WTC11 (cell line): Measurements from ENCODE around the gene MTM1. TPM values are rescaled to one million over a fixed set of nuclear protein-coding genes. Genes with fewer than 3 reads are reported as not detected.

ENCODE experiments used
- ATAC-seq: fragments of 200-7000 bp; cut with Tn5 transposase; 2 replicates; pipeline ENCODE4 v1.10.0; 2021; ENCODE audit warnings: mild to moderate bottlenecking, moderate library complexity
- CTCF ChIA-PET: fragments of 300-600 bp; sonication (Branson Sonifier 250); formaldehyde crosslinking; loops from one replicate; lab custom pipeline; 2021; ENCODE audit warnings: antibody characterized with exemption; lab: Charles Lee
- POLR2A ChIA-PET: fragments of 350-600 bp; sonication (Branson Sonifier 250); formaldehyde crosslinking; loops from one replicate; lab custom pipeline; 2021; ENCODE audit warnings: antibody characterized with exemption; lab: Charles Lee
- DNase-seq: peaks from one replicate; pipeline ENCODE4 v3.0.0; 2021; ENCODE audit warnings: low spot score
- H3K27ac Mint-ChIP-seq: 2 replicates; pipeline ENCODE4 v1.8.0; 2021; ENCODE audit warnings: mixed read lengths
- H3K27me3 Mint-ChIP-seq: 2 replicates; pipeline ENCODE4 v1.8.0; 2021; ENCODE audit warnings: low read depth, mild to moderate bottlenecking, moderate library complexity, mixed read lengths
- H3K36me3 Mint-ChIP-seq: 2 replicates; pipeline ENCODE4 v1.8.0; 2021; ENCODE audit warnings: mixed read lengths
- H3K4me1 Mint-ChIP-seq: 2 replicates; pipeline ENCODE4 v1.8.0; 2022; ENCODE audit warnings: mixed read lengths
- H3K4me3 Mint-ChIP-seq: 2 replicates; pipeline ENCODE4 v1.8.0; 2021; ENCODE audit warnings: mild to moderate bottlenecking, moderate library complexity, mixed read lengths
- H3K9me3 Mint-ChIP-seq: 2 replicates; pipeline ENCODE4 v1.8.0; 2021; ENCODE audit warnings: mixed read lengths
- CBFB ChIP-seq: sonication (generic); formaldehyde crosslinking; IDR thresholded peaks from 2 replicates; pipeline ENCODE4 v1.8.1; 2022; ENCODE audit warnings: mild to moderate bottlenecking, low read depth, missing genetic modification reagents
- CREM ChIP-seq: sonication (generic); formaldehyde crosslinking; IDR thresholded peaks from 2 replicates; pipeline ENCODE4 v1.8.1; 2022; ENCODE audit warnings: mild to moderate bottlenecking, missing genetic modification reagents, moderate library complexity
- EMX1 ChIP-seq: fragments of 250-450 bp; sonication (Bioruptor Pico); IDR thresholded peaks from 2 replicates; pipeline ENCODE4 v1.8.0; 2021; ENCODE audit warnings: mild to moderate bottlenecking
- ESRRA ChIP-seq: sonication (generic); formaldehyde crosslinking; IDR thresholded peaks from 2 replicates; pipeline ENCODE4 v1.8.1; 2022; ENCODE audit warnings: mild to moderate bottlenecking, missing genetic modification reagents, borderline replicate concordance
- ETV6 ChIP-seq: sonication (generic); formaldehyde crosslinking; IDR thresholded peaks from 2 replicates; pipeline ENCODE4 v1.8.1; 2022; ENCODE audit warnings: mild to moderate bottlenecking, missing genetic modification reagents
- FOXJ3 ChIP-seq: sonication (generic); formaldehyde crosslinking; IDR thresholded peaks from 2 replicates; pipeline ENCODE4 v1.9.0; 2021; ENCODE audit warnings: missing genetic modification reagents, mild to moderate bottlenecking, borderline replicate concordance
- FOXP1 ChIP-seq: sonication (generic); formaldehyde crosslinking; IDR thresholded peaks from 2 replicates; pipeline ENCODE4 v1.8.0; 2022; ENCODE audit warnings: missing genetic modification reagents, mild to moderate bottlenecking, moderate library complexity, borderline replicate concordance
- GTF2I ChIP-seq: fragments of 250-450 bp; sonication (Bioruptor Pico); conservative IDR thresholded peaks from 2 replicates; pipeline ENCODE4 v1.4.0; 2021; ENCODE audit warnings: mild to moderate bottlenecking
- KAT7 ChIP-seq: sonication (generic); formaldehyde crosslinking; IDR thresholded peaks from 2 replicates; pipeline ENCODE4 v1.8.1; 2023; ENCODE audit warnings: missing genetic modification reagents, mild to moderate bottlenecking, borderline replicate concordance
- NFYB ChIP-seq: sonication (generic); formaldehyde crosslinking; conservative IDR thresholded peaks from 2 replicates; pipeline ENCODE4 v1.8.0; 2022; ENCODE audit warnings: low read depth, missing genetic modification reagents
- SMAD4 ChIP-seq: sonication (generic); formaldehyde crosslinking; IDR thresholded peaks from 2 replicates; pipeline ENCODE4 v1.8.0; 2022; ENCODE audit warnings: mild to moderate bottlenecking, missing genetic modification reagents
- TEAD4 ChIP-seq: sonication (generic); formaldehyde crosslinking; IDR thresholded peaks from 2 replicates; pipeline ENCODE4 v1.8.0; 2022; ENCODE audit warnings: mild to moderate bottlenecking, missing genetic modification reagents
- TP53 ChIP-seq: sonication (generic); formaldehyde crosslinking; IDR thresholded peaks from 2 replicates; pipeline ENCODE4 v1.8.1; 2023; ENCODE audit warnings: mild to moderate bottlenecking, missing genetic modification reagents
- ZNF121 ChIP-seq: sonication (generic); formaldehyde crosslinking; IDR thresholded peaks from 2 replicates; pipeline ENCODE4 v1.8.0; 2023; ENCODE audit warnings: missing genetic modification reagents
- ZNF138 ChIP-seq: sonication (generic); formaldehyde crosslinking; conservative IDR thresholded peaks from 2 replicates; pipeline ENCODE4 v1.8.1; 2022; ENCODE audit warnings: mild to moderate bottlenecking, moderate library complexity, missing genetic modification reagents
- ZNF232 ChIP-seq: sonication (generic); formaldehyde crosslinking; IDR thresholded peaks from 2 replicates; pipeline ENCODE4 v1.8.0; 2022; ENCODE audit warnings: mild to moderate bottlenecking, missing genetic modification reagents
- ZNF317 ChIP-seq: sonication (generic); formaldehyde crosslinking; IDR thresholded peaks from 2 replicates; pipeline ENCODE4 v1.8.1; 2023; ENCODE audit warnings: low read depth, mild to moderate bottlenecking, moderate library complexity, missing genetic modification reagents, borderline replicate concordance
- ZNF396 ChIP-seq: fragments of 250-450 bp; sonication (Bioruptor Pico); IDR thresholded peaks from 2 replicates; pipeline ENCODE4 v1.8.0; 2021; ENCODE audit warnings: mild to moderate bottlenecking, moderate library complexity, borderline replicate concordance
- ZNF416 ChIP-seq: fragments of 250-450 bp; sonication (Bioruptor Pico); IDR thresholded peaks from 2 replicates; pipeline ENCODE4 v1.9.0; 2021; ENCODE audit warnings: mild to moderate bottlenecking, inconsistent platforms
- ZNF671 ChIP-seq: fragments of 250-450 bp; sonication (Bioruptor Pico); IDR thresholded peaks from 2 replicates; pipeline ENCODE4 v1.8.0; 2021; ENCODE audit warnings: mild to moderate bottlenecking
- total RNA-seq: library from RNA; stranded (reverse); gene quantifications from 3 replicates; pipeline ENCODE4 v1.2.3, GENCODE V29; 2021
- TF ChIP-seq, protein P1 (sequence below): sonication (generic); formaldehyde crosslinking; IDR thresholded peaks from 2 replicates; pipeline ENCODE4 v1.8.1; 2023; ENCODE audit warnings: mild to moderate bottlenecking, missing genetic modification reagents
- TF ChIP-seq, protein P2 (sequence below): sonication (generic); formaldehyde crosslinking; IDR thresholded peaks from 2 replicates; pipeline ENCODE4 v1.8.0; 2022; ENCODE audit warnings: mild to moderate bottlenecking, missing genetic modification reagents
- TF ChIP-seq, protein P3 (sequence below): fragments of 250-450 bp; sonication (Bioruptor Pico); IDR thresholded peaks from 2 replicates; pipeline ENCODE4 v1.9.0; 2021; ENCODE audit warnings: mild to moderate bottlenecking, borderline replicate concordance

The MTM1 gene
- total RNA-seq, 1 experiment from 2014 or later, result 10.4 TPM

DNA sequence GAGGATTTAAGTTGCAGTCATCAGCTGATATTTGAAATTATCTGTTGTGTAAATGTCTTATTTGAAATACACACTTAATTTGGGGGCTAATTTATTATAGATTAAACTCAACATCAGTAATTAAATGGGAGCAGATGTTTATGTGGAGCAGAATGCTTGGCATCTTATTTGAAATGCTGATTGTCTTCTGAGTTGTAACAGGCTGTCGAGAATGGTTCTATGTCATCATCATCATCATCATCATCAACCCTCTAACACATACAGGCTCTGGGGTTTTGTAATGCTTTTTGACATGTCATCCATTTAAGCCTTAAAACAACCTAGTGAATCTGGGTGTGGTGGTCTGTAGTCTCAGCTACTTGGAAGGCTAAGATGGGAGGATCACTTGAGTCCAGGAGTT is 133.0 kb downstream of the MTM1 start:
- ChIA-PET POLR2A (no interaction called here), CTCF (no interaction called here)
- ATAC-seq (no peak), DNase-seq (no peak)
- H3K4me3 Mint-ChIP-seq, result no peak overlapping the region
- H3K4me1 Mint-ChIP-seq, result peaks cover 7% of the 10 kb centered on the region
- TF ChIP-seq TEAD4 (CRISPR knock-in tag) (no peak), TP53 (no peak), ZNF317 (CRISPR knock-in tag) (no peak), ETV6 (CRISPR knock-in tag) (no peak), ZNF396 (CRISPR knock-in tag) (no peak), KAT7 (CRISPR knock-in tag) (no peak), GTF2I (CRISPR knock-in tag) (no peak), ESRRA (CRISPR knock-in tag) (no peak), CREM (CRISPR knock-in tag) (no peak), CBFB (CRISPR knock-in tag) (no peak), ZNF121 (CRISPR knock-in tag) (no peak), FOXP1 (CRISPR knock-in tag) (no peak), NFYB (CRISPR knock-in tag) (no peak)
- TF ChIP-seq, protein P1, sequence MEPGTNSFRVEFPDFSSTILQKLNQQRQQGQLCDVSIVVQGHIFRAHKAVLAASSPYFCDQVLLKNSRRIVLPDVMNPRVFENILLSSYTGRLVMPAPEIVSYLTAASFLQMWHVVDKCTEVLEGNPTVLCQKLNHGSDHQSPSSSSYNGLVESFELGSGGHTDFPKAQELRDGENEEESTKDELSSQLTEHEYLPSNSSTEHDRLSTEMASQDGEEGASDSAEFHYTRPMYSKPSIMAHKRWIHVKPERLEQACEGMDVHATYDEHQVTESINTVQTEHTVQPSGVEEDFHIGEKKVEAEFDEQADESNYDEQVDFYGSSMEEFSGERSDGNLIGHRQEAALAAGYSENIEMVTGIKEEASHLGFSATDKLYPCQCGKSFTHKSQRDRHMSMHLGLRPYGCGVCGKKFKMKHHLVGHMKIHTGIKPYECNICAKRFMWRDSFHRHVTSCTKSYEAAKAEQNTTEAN (CRISPR knock-in tag), result no peak
- TF ChIP-seq, protein P2, sequence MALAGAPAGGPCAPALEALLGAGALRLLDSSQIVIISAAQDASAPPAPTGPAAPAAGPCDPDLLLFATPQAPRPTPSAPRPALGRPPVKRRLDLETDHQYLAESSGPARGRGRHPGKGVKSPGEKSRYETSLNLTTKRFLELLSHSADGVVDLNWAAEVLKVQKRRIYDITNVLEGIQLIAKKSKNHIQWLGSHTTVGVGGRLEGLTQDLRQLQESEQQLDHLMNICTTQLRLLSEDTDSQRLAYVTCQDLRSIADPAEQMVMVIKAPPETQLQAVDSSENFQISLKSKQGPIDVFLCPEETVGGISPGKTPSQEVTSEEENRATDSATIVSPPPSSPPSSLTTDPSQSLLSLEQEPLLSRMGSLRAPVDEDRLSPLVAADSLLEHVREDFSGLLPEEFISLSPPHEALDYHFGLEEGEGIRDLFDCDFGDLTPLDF (CRISPR knock-in tag), result no peak
- H3K9me3 Mint-ChIP-seq, result no peaks in the 10 kb centered on the region
- H3K27ac Mint-ChIP-seq, result no peak overlapping the region
- peaks cover 11% of the 10 kb centered on the region; the same call in 1 of the 2 replicates for H3K36me3 Mint-ChIP-seq
- no peaks in the 10 kb centered on the region for H3K27me3 Mint-ChIP-seq

DNA sequence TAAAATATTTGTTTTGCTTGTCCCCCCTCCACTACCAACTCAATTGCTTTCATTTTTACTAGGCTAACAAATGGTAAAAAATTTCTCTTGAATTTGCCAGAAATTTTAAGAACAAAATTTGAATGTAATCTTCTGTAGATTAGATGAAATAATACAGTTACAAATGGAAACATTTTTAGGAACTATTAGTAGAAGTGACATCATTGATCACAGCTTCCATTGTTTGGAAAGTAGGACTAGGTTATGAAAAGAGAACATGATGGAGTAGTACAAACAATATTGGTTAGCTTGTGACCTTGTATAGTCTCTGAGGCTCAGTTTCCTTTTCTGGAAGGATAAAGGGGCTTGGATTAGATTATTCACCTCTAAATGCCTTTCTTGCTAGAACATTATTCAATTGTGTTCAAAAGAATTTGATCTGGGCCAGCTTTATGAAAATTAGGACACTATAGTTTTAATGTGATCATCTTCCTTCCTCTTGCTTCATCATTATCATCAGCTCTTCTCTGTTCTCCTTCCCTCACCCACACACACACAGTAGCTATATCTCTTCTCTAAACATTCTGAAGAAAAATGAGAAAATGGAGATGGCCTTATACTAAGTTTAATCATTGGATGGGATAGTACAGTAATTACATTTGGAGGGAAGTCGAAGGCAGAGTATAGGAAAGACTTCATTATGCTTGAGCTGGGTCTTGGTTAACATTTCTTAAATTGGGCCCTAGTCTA is 134.7 kb downstream of the MTM1 start:
- CTCF ChIA-PET, result interaction anchor here (1.9 kb wide), 1 partner anchor 19 kb away, joined by 6 read pairs; no protein-coding TSS in a partner anchor
- peaks cover 11% of the 10 kb centered on the region; the same call in 1 of the 2 replicates for H3K36me3 Mint-ChIP-seq
- POLR2A ChIA-PET, result no interaction called here
- ATAC-seq, result no peak
- no peak overlapping the region for H3K4me3 Mint-ChIP-seq
- TF ChIP-seq SMAD4 (CRISPR knock-in tag) (no peak), CREM (CRISPR knock-in tag) (no peak), ZNF416 (CRISPR knock-in tag) (no peak), ZNF232 (CRISPR knock-in tag) (no peak), ZNF671 (CRISPR knock-in tag) (no peak), FOXJ3 (CRISPR knock-in tag) (no peak), EMX1 (no peak), ZNF138 (CRISPR knock-in tag) (no peak), ESRRA (CRISPR knock-in tag) (no peak)
- TF ChIP-seq, protein P3, sequence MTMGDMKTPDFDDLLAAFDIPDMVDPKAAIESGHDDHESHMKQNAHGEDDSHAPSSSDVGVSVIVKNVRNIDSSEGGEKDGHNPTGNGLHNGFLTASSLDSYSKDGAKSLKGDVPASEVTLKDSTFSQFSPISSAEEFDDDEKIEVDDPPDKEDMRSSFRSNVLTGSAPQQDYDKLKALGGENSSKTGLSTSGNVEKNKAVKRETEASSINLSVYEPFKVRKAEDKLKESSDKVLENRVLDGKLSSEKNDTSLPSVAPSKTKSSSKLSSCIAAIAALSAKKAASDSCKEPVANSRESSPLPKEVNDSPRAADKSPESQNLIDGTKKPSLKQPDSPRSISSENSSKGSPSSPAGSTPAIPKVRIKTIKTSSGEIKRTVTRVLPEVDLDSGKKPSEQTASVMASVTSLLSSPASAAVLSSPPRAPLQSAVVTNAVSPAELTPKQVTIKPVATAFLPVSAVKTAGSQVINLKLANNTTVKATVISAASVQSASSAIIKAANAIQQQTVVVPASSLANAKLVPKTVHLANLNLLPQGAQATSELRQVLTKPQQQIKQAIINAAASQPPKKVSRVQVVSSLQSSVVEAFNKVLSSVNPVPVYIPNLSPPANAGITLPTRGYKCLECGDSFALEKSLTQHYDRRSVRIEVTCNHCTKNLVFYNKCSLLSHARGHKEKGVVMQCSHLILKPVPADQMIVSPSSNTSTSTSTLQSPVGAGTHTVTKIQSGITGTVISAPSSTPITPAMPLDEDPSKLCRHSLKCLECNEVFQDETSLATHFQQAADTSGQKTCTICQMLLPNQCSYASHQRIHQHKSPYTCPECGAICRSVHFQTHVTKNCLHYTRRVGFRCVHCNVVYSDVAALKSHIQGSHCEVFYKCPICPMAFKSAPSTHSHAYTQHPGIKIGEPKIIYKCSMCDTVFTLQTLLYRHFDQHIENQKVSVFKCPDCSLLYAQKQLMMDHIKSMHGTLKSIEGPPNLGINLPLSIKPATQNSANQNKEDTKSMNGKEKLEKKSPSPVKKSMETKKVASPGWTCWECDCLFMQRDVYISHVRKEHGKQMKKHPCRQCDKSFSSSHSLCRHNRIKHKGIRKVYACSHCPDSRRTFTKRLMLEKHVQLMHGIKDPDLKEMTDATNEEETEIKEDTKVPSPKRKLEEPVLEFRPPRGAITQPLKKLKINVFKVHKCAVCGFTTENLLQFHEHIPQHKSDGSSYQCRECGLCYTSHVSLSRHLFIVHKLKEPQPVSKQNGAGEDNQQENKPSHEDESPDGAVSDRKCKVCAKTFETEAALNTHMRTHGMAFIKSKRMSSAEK (CRISPR knock-in tag), result no peak
- DNase-seq, result no peak
- peaks cover 7% of the 10 kb centered on the region for H3K4me1 Mint-ChIP-seq
- H3K27me3 Mint-ChIP-seq, result no peaks in the 10 kb centered on the region
- H3K9me3 Mint-ChIP-seq, result no peaks in the 10 kb centered on the region
- H3K27ac Mint-ChIP-seq, result no peak overlapping the region
